Ecto neural progenitor cell (in vitro differentiated cells): ENCODE measurements around the gene PI4K2B.
"Not testable (repeated sequence)": the region's sequence is repeated elsewhere in the genome, so short reads cannot be mapped to it uniquely, and the experiment has no call there.

Source experiments
- DNase-seq: peaks from one replicate; pipeline ENCODE4 v3.0.0-alpha.2; 2018; ENCODE audit warnings: low spot score

Gene PI4K2B

GRCh38 chr4:25233737-25234389, at the start of gene PI4K2B:
TSS of gene PI4K2B (plus strand) at chr4:25234033. CDS start at chr4:25234164, 131 bp downstream.
- DNase-seq = peak; percentile 85

DNA sequence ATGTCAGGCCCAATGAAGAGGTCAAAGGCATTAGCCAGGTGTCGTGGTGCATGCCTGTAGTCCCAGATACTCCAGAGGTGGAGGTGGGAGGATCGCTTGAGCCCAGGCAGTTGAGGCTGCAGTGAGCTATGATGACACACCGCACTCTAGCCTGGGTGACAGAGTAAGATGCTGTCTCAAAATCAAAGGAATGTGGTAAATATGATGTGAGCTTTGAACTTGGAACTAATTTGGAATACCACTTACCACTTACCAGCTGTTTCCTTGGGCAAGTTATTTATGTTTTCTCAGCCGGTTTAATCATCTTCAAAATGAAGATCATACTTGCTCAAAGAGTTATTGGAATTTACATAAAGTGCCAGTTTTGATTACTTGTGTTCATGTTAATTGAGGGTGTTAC, 49.8 kb upstream of the PI4K2B start:
- no peak for DNase-seq

GRCh38 chr4:25190407-25190806, 43.4 kb upstream of the PI4K2B start:
- DNase-seq = no peak

- DNase-seq = no peak
Measured at GRCh38 chr4:25198713-25199112, 35.1 kb upstream of the PI4K2B start.

DNA sequence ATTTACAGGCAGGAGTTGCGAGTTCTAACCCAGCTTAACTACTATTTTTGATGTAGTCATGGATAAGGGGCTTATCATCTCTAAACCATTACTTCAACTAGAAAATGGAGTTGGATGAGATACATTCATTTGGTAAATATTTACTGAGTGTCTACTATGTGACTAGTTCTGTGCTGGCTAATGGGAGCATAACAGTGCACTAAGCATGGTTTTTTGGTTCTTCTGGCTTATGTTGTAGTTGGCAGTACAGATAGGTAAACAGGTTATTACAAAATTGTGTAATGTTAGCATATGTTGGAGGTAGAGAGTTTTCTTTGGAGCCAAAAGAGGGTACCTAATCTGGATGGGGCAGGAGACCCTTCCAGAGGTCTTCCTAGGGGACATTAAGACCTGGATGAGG, 25.8 kb upstream of the PI4K2B start:
- DNase-seq = no peak

- no peak for DNase-seq
Measured at GRCh38 chr4:25209702-25210101, 24.1 kb upstream of the PI4K2B start.

GRCh38 chr4:25211721-25212120, 22.1 kb upstream of the PI4K2B start:
- DNase-seq = no peak

DNA sequence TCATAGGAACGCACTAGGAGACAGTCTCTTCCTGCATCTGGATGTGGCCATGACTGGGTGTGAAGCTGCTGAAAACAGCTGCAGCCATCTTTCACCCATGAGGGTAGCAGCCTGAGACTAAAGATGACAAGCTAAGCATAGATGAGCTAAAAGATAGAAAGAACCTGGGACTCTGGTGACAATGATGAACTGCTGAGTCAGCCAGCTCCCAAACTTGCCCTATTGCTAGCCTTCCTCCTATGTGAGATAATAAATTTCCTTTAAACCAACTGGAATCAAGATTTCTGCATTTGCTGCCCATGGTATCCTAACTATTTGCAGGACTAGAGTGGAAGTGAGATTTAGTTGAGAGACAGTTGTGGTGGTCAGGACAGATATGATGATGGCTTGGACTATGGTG, 21.0 kb upstream of the PI4K2B start:
- no peak for DNase-seq

DNA sequence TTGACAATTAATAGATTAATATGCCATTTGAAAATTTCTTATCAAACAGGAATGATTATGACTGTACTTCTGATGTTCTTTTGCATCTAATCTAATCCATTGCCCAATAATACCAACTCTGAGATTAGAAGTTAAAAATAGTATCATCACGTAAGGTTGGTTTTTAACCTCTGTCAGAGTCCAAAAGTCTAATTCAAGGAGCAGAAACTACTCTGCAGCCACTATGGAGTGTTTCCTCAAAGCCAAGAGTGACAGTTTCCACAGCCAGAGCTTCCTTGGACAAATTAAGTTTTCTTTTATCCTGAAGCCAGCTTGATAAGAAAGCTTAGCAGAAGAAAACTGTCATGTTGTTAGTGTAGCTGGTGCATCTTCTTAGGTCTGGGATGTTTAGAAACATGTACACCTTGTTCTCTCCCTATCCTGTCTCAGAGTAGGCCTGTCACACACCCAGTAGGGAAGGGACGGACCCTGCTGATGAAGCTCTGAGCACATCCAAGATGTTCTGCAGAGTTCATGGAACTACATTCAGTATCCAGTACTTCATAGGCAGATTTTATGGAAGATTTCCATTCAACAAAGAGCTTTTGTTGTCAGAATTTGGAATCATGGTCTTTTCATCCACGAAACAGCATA, 20.4 kb upstream of the PI4K2B start:
- no peak for DNase-seq

GRCh38 chr4:25214750-25215149, 19.1 kb upstream of the PI4K2B start:
- DNase-seq = not testable (repeated sequence)

- DNase-seq = no peak
Measured at GRCh38 chr4:25215511-25215910, 18.3 kb upstream of the PI4K2B start.

- no peak for DNase-seq
Measured at GRCh38 chr4:25221377-25221776, 12.5 kb upstream of the PI4K2B start.

DNA sequence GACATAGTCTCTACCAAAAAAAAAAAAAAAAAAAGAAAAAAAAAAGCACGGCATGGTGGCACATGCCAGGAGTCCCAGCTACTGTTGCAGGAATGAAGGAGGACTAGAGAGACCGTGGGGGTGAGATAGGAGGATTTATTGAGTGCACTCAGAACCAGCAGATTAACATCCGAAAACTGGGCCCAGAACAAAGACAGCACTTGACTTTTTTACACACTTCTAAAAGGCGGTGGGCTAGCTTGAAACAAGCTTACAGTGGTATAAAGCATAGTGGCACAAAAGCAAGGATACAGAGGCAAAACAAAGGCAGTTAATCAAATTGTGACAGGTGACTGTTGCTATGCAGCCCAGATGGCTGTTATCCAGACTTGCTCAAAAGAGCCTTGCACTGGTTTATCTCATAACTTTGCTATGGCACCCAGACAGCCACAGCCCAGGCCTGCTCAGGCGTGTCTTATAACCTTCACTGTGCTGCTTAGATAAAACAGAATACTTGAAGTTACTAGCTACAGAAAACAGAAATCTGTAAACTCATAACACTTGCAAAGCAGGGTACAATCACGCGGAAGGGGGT, 9.9 kb upstream of the PI4K2B start:
- no peak for DNase-seq

- DNase-seq = no peak
Measured at GRCh38 chr4:25229804-25230203, 4.0 kb upstream of the PI4K2B start.

DNA sequence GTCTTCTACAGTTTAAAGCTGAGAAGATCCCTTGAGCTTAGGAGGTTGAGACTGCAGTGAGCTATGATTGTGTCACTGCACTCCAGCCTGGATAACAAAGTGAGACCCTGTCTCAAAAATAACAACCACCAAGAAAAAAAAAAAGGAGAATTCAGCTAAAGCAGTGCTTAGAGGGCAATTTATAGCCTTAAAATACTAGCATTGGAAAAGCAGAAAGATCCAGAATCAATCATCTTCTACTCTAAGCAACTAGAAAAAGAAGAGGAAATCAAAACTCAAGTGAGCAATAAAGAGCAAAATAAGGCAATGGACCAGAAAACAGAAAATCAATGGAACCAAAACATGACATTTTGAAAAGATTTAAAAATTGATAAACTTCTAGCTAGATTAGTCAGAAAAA, 639 bp upstream of the PI4K2B start:
- no peak for DNase-seq

DNA sequence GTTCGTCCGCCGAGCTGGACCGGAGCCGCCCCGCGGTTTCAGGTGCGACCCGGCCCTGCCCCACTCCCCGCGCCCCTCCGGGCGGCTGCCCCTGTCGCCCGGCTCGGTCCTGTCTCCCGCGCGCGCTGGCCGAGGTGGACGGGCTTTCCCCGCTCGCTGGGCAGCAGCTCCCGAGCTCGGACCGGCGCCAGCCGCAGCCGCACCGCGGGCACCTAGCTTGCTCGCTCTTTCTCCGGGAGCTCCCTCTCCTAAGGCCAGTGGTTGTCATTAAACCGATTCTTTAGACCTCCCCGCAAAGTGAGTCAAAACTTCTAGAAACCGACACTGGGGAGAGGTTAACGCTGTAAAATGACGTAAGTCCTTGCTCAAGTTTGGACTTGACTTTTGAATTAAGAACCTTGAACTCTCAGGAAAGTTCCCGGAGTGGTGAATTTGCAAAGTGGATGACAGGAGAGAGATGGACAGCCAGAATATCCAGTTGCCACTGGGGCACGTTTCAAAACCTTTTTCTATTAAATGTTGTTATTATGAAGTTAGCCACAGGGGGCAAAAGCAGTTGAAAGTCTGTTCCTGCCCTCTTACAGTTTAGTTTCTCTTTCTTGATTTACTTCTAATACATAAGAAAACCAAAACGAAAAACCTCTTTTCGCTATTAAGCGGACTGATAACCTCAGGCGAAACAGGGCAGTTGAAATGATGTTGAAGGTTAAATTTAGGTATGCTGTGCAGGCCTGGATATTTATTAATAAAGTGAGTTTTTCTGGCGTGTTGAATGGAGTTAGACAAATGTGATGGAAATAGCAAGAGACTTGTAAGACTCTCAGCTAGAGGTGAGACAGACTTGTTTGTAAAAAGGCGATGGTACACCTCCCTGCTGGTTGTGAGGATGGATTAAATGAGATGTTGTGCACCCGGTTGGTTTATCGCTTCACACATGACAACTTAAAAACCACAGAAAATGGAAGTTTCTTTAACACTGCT, 847 bp downstream of the PI4K2B start:
- peak; percentile 70 for DNase-seq

DNA sequence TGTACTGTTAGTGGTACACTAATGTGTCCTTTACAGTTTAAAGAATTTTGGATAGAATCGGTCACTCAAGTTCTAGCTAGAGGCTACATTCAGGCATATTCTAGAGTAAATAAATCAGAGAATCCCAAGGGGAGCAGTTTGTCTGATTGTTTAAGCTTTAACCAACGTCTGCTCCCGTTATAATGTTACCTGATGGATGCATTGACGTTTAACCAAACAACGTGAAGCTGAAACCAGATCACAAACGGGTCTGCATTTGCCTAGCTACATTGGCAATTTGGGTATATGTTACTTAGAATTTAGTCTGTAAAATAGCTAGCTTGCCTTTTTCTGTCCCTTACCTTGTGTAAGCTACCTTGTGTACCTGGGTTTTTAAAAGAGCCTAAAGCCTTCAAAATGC, 1.6 kb downstream of the PI4K2B start:
- no peak for DNase-seq

GRCh38 chr4:25236030-25236429, 2.2 kb downstream of the PI4K2B start:
- not testable (repeated sequence) for DNase-seq

DNA sequence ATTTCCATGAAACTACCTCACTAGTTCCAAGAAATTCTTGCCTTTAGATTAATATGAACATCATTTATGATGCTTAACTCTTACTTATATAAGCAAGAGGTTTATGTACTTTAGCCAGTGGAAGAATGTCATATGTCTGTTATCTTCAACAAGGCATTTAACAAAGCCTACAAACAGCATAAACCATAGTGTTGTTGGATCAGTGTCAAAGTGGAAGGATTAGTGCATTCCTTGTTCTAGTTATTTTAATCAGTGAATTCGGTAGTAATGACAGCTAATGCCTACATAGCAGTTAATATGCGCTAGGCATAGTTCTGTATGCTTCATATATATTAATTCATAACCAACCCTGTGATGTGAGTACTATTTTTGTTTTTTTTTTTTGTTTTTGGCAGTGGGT, 3.1 kb downstream of the PI4K2B start:
- no peak for DNase-seq

- no peak for DNase-seq
Measured at GRCh38 chr4:25238052-25238451, 4.2 kb downstream of the PI4K2B start.

DNA sequence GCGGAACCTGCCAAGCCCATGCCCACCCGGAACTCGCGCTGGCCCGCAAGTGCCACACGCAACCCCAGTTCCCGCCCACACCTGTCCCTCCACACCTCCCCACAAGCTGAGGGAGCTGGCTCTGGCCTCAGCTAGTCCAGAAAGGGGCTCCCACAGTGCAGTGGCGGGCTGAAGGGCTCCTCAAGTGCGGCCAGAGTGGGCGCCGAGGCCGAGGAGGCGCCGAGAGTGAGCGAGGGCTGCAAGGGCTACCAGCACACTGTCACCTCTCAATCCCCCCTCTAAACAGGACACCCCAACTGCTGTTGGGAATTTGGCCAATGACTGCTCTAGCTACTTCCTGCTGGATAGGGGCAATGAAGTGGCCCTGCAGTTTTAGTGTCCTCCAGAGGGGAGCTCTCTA, 5.7 kb downstream of the PI4K2B start:
- DNase-seq = not testable (repeated sequence)

DNA sequence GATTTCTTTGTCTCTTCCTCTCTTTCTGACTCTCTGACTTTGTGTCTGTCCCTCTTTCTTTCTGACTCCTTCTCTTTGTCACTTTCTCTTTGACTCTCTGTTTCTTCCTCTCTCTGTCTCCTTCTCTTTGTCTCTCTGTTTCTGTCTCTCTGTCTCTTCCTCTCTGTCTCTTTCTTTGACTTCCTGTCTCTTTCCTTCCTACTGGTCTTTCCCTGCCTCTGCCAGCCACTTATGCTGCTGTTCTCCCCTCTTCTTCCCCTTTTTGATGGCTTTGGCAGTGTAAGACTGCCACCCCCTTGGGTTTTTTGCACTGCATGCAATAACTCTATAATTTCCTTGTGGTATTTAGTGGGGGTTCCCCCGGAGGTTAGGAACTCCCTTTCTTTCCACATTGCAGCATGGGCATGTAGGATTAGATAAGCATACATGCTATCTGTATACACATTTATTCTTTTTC, 6.9 kb downstream of the PI4K2B start:
- DNase-seq = not testable (repeated sequence)
